Cerebellar cortex (tissue), 1 donor: ENCODE measurements around the gene NPPB.

ENCODE experiments used
- DNase-seq: peaks from one replicate; pipeline ENCODE4 v3.0.0-alpha.2; 2015; ENCODE audit warnings: low spot score

Gene NPPB

DNA sequence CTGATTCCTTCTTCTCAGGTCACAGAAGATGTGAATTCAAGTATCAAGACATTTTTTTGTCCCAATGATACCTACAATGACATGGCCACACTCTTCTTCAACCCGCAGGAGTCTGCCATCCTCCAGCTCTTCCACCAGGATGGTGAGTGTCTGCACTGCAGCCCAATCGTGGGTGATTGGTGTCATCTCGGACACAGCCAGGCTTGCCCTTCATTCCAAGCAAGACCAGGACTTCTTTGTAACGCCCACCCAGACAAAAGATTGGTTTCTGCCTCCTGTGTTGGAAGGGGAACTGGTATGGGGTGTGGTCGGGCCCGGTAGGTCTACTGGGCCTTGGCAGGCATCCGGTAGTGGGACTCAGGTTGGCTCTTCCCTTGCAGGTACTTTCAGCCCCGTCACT, 25.2 kb downstream of the NPPB start:
- no peak for DNase-seq

- no peak for DNase-seq
These were observed 26.6 kb downstream of the NPPB start for GRCh38 chr1:11831945-11832725.

- no peak for DNase-seq
These were observed 30.2 kb downstream of the NPPB start for GRCh38 chr1:11828511-11828910.

DNA sequence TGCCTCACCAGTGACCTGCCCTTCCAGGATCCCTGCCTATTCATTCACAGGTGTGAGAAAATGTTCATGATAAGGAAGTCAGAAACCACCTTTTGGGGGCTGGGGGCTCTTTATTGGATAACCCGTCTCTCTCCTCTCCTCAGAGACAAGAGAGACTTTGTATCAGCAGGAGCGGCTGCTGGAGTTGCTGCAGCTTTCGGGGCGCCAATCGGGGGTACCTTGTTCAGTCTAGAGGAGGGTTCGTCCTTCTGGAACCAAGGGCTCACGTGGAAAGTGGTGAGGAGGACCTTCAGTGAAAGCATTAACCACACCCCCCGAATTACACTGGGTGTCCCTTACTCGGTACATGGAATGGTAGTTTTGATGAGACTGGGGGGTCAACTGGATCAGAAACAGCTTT, 31.8 kb downstream of the NPPB start:
- DNase-seq: no peak

GRCh38 chr1:11825131-11825530, 33.6 kb downstream of the NPPB start:
- DNase-seq: no peak

DNA sequence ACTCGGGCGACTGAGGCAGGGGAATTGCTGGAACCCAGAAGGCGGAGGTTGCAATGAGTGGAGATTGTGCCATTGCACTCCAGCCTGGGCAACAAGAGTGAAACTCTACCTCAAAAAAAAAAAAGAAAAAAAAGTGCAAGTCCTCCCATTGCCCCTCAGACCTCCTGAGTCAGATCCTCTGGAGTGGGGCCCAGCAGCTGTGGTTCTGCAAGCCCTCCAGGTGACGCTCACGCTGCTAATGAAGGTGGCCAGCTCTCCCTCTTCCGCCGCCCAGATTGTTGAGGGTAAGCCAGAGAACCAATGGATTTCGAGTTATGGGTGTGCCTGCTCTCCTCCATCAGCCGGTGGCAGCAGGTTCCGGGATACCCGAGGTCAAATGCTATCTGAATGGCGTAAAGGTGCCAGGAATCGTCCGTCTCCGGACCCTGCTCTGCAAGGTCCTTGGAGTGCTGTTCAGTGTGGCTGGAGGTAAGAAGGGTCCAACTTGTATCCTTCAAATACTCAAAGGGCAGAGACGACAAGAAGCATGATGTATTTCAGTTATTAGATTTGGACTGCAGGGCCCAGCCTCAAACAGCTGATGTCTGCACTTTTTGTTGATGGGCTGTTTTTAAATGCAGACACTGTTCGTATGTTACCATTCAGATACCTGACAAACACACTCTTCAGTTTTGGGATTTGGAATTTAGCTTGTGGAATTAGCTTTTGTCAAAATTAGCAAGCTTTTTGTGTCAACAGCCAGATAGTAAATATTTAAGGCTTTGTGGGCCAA, 35.2 kb downstream of the NPPB start:
- no peak for DNase-seq

- DNase-seq: no peak
These were observed 36.7 kb downstream of the NPPB start for GRCh38 chr1:11822091-11822490.

DNA sequence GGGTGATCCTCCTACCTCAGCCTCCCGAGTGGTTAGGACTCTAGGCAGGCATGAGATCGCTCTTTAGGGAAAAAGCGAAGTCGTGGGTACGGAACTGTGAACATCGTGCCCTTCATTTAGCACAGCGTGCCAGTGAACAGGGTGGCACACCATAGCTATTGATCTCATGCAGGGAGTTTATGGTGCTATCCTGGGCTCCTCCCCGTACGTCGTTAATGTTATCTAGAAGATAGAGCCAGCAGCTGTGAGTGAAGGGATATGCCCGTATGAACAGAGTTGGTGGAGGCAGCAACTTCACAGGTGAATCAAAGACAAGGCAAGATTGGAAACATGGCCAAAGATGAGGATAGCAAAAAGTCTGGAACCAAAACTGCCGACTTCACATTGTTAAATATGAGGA, 41.6 kb downstream of the NPPB start:
- DNase-seq: no peak

DNA sequence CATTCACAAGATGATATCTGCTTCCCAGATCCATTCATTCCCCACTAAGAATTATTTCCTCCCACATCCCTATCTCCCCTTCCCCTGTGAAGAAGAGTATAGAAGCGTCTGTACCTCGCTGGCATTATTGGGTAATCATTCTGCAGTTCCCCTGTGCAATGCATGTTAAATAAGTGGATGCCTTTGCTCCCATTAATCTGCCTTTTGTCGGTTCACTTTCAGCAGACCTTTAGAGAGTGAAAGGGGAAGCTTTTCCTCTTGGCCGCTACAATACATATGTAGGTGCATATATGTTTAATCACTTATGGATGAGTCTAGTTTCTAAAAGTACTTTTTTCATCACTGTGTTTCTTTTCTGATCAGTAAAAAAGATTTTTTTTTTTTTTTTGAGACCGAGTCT, 45.7 kb downstream of the NPPB start:
- no peak for DNase-seq
